Thoracic aorta (tissue), 2 donors: ENCODE data around the gene HSPA12A. TPM values are rescaled to one million over a fixed set of nuclear protein-coding genes. Genes with fewer than 3 reads are reported as not detected.

Experiments used
- ATAC-seq: fragments of 150-250 bp; one replicate; pipeline ENCODE4 v1.8.0; 2017; ENCODE audit warnings: low read depth; ENCODE audit not compliant: insufficient number of reproducible peaks, low FRiP score
- DNase-seq: peaks from one replicate; pipeline ENCODE4 v3.0.0-alpha.2; 2020; ENCODE audit warnings: low spot score
- H3K27ac ChIP-seq, 2 donors: fragments of 200-600 bp; sonication (generic); 1 replicate in 1 of 2; 2 replicates in 1 of 2; pipeline ENCODE4 v1.5.1; 2016; ENCODE audit warnings: mild to moderate bottlenecking in 2 of 2, moderate library complexity in 2 of 2
- H3K27me3 ChIP-seq: fragments of 200-600 bp; sonication (generic); replicated peaks from 2 replicates; pipeline ENCODE4 v1.6.0; 2016; ENCODE audit warnings: mild to moderate bottlenecking; ENCODE audit not compliant: insufficient read depth
- H3K36me3 ChIP-seq: fragments of 200-600 bp; sonication (generic); one replicate; pipeline ENCODE4 v1.5.1; 2016
- H3K4me1 ChIP-seq, 2 donors: fragments of 200-600 bp; sonication (generic); 1 replicate in 1 of 2; 2 replicates in 1 of 2; pipeline versions ENCODE4 v1.5.1 to v1.6.0; 2016; ENCODE audit warnings: low read depth in 2 of 2, mild to moderate bottlenecking in 1 of 2; ENCODE audit not compliant: control insufficient read depth in 1 of 2
- H3K4me3 ChIP-seq: fragments of 200-600 bp; sonication (generic); 2 replicates; pipeline ENCODE4 v1.5.1; 2016; ENCODE audit warnings: mild to moderate bottlenecking
- H3K9me3 ChIP-seq: fragments of 200-600 bp; sonication (generic); 2 replicates; pipeline ENCODE4 v1.5.1; 2016
- CTCF ChIP-seq: fragments of 200-600 bp; sonication (generic); IDR thresholded peaks from one replicate; pipeline ENCODE4 v1.5.1; 2019; ENCODE audit warnings: antibody characterized with exemption
- total RNA-seq, 2 donors: library from RNA; depleted of rRNA; stranded (reverse); fragments of >200 nt; gene quantifications; one replicate each; pipeline versions ENCODE4 v1.1.0 to v1.2.3, GENCODE V29; 2016

The HSPA12A gene
- total RNA-seq, 2 donors from 2014 or later, result 10.2 to 13.6 TPM

GRCh38 chr10:116663342-116663741 lies 79.0 kb downstream of the HSPA12A start:
- no peaks in the 10 kb centered on the region for H3K36me3 ChIP-seq
- no peak overlapping the region for H3K4me3 ChIP-seq
- no peaks in the 10 kb centered on the region for H3K27me3 ChIP-seq
- no peak for DNase-seq
- no peaks in the 10 kb centered on the region for H3K9me3 ChIP-seq
- H3K27ac ChIP-seq, result no peak overlapping the region
- no peak for ATAC-seq
- no peak for TF ChIP-seq CTCF
- H3K4me1 ChIP-seq, result peaks cover 6 to 8% of the 10 kb centered on the region in 2 donors

GRCh38 chr10:116660860-116661259 lies 81.5 kb downstream of the HSPA12A start:
- TF ChIP-seq CTCF, result no peak

DNA sequence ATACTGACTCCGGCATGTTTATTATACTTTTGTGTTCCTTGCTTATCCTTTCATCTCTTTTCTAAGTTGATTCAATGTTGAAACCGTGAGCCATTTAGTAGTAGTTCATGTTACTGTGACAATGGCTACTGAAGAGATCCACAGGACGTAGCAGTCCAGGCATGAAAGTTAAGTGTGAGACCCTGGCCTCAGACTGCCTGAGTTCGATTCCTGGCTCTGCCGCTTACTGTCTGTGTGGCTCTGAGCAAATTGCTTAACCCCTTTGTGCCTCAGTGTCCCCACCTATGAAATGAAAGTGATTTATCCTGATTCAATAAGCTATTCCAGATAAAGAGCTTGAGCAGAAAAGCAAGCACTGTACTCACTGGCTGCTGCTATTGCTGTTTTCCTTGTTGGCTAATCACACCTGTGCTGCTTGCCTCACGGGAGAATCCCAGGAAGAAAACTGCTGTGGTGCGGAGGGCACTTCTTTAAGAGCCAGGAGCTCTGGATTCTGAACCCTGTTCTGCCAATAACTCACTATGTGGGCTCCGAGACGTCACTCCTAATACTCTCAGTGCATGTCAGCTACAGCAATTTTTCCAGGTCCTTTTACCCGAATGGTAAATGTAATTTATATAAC lies 83.2 kb downstream of the HSPA12A start:
- no peaks in the 10 kb centered on the region for H3K36me3 ChIP-seq
- no peak for DNase-seq

More at GRCh38 chr10:116660860-116661259, 81.5 kb downstream of the HSPA12A start:
- H3K36me3 ChIP-seq, result no peaks in the 10 kb centered on the region
- DNase-seq, result no peak
- H3K9me3 ChIP-seq, result no peaks in the 10 kb centered on the region
- H3K4me1 ChIP-seq, result peaks cover 2% of the 10 kb centered on the region in 2 donors
- no peaks in the 10 kb centered on the region for H3K27me3 ChIP-seq
- no peak overlapping the region for H3K27ac ChIP-seq
- no peak for ATAC-seq
- H3K4me3 ChIP-seq, result no peak overlapping the region

GRCh38 chr10:116657863-116658551 lies 84.4 kb downstream of the HSPA12A start:
- TF ChIP-seq CTCF, result no peak

More for the DNA sequence above, 83.2 kb downstream of the HSPA12A start:
- Histone ChIP-seq H3K9me3 (no peaks in the 10 kb centered on the region), H3K27ac (no peak overlapping the region), H3K4me3 (no peak overlapping the region), H3K4me1 (no peaks in the 10 kb centered on the region), H3K27me3 (no peaks in the 10 kb centered on the region)
- no peak for ATAC-seq
- no peak for TF ChIP-seq CTCF

GRCh38 chr10:116656044-116656443 lies 86.3 kb downstream of the HSPA12A start:
- Histone ChIP-seq H3K4me3 (no peak overlapping the region), H3K9me3 (no peaks in the 10 kb centered on the region), H3K27ac (no peak overlapping the region), H3K27me3 (no peaks in the 10 kb centered on the region), H3K36me3 (no peaks in the 10 kb centered on the region), H3K4me1 (no peaks in the 10 kb centered on the region)
- TF ChIP-seq CTCF, result no peak
- DNase-seq (no peak), ATAC-seq (no peak)

More at GRCh38 chr10:116657863-116658551, 84.4 kb downstream of the HSPA12A start:
- ATAC-seq (no peak), DNase-seq (no peak)
- Histone ChIP-seq H3K27ac (no peak overlapping the region), H3K4me3 (no peak overlapping the region), H3K36me3 (no peaks in the 10 kb centered on the region), H3K9me3 (no peaks in the 10 kb centered on the region), H3K4me1 (no peaks in the 10 kb centered on the region), H3K27me3 (no peaks in the 10 kb centered on the region)
